Panc1 (cell line): ENCODE measurements around the gene NHP2. TPM values are rescaled to one million over a fixed set of nuclear protein-coding genes. Genes with fewer than 3 reads are reported as not detected.

ENCODE experiments used
- ATAC-seq: fragments of 200-7000 bp; cut with Tn5 transposase; 2 replicates; pipeline ENCODE4 v1.9.1; 2020; ENCODE audit warnings: mild to moderate bottlenecking, moderate library complexity
- BruUV-seq: library from RNA; stranded (reverse); fragments of 400-500 nt; replicated peaks from 2 replicates; lab custom pipeline; 2021; lab: Mats Ljungman, UMichigan
- CTCF ChIA-PET: fragments of 300-600 bp; sonication (Branson Sonifier 250); formaldehyde crosslinking; loops from one replicate; lab custom pipeline; 2022; ENCODE audit warnings: antibody characterized with exemption; lab: Charles Lee
- POLR2A ChIA-PET: fragments of 300-600 bp; sonication (Branson Sonifier 250); formaldehyde crosslinking; loops from one replicate; lab custom pipeline; 2022; ENCODE audit warnings: antibody characterized with exemption; lab: Charles Lee
- DNase-seq: peaks from one replicate; pipeline ENCODE4 v3.0.0-alpha.2; 2010; ENCODE audit warnings: low read depth, low spot score
- H3K27ac ChIP-seq: 2 replicates; pipeline ENCODE4 v1.5.1; 2011; ENCODE audit warnings: mild to moderate bottlenecking, low read length, inconsistent platforms
- H3K27me3 ChIP-seq: fragments of 200-500 bp; sonication (Bioruptor generic); 2 replicates; pipeline ENCODE4 v1.6.0; 2014; ENCODE audit warnings: low read length, inconsistent platforms; ENCODE audit not compliant: control insufficient read depth, insufficient read depth
- H3K36me3 ChIP-seq: fragments of 200-500 bp; sonication (Bioruptor generic); 2 replicates; pipeline ENCODE4 v1.5.1; 2014; ENCODE audit warnings: inconsistent platforms, mild to moderate bottlenecking, low read length, moderate library complexity; ENCODE audit not compliant: control insufficient read depth, insufficient read depth
- H3K4me1 ChIP-seq: 2 replicates; pipeline ENCODE4 v1.5.1; 2011; ENCODE audit warnings: inconsistent platforms, mild to moderate bottlenecking, low read length, moderate library complexity; ENCODE audit not compliant: control insufficient read depth, insufficient read depth
- H3K4me3 ChIP-seq, 2 experiments: 2 replicates each; pipeline ENCODE4 v1.5.1; 2011 to 2012; ENCODE audit warnings: low read depth in 2 of 2, low read length in 2 of 2, mild to moderate bottlenecking in 2 of 2, inconsistent platforms in 1 of 2, moderate library complexity in 1 of 2
- H3K9me3 ChIP-seq: fragments of 200-500 bp; sonication (Bioruptor generic); 2 replicates; pipeline ENCODE4 v1.5.1; 2014; ENCODE audit warnings: low read depth, mild to moderate bottlenecking, inconsistent platforms, low read length, moderate library complexity; ENCODE audit not compliant: control insufficient read depth, insufficient read depth
- CTCF ChIP-seq: fragments of 450-650 bp; IDR thresholded peaks from 2 replicates; pipeline ENCODE4 v1.5.1; 2017; ENCODE audit warnings: mild to moderate bottlenecking
- POLR2AphosphoS5 ChIP-seq: IDR thresholded peaks from 2 replicates; pipeline ENCODE4 v1.6.1; 2012; ENCODE audit warnings: mild to moderate bottlenecking, low read depth, low read length, moderate library complexity
- SIN3A ChIP-seq: IDR thresholded peaks from 2 replicates; pipeline ENCODE4 v1.6.1; 2012; ENCODE audit warnings: low read depth, mild to moderate bottlenecking, low read length, moderate library complexity, borderline replicate concordance; ENCODE audit not compliant: insufficient read depth
- TCF7L2 ChIP-seq: IDR thresholded peaks from 2 replicates; pipeline ENCODE4 v1.6.1; 2011; ENCODE audit warnings: mild to moderate bottlenecking, low read depth, low read length, inconsistent platforms
- in situ Hi-C: cut with HindIII; loops from 2 replicates; pipeline ENCODE4 v1.10.0; 2016; ENCODE audit warnings: low sequenced_read_pairs, low pct_unique_long_range_greater_than_20kb
- intact Hi-C: fragments of 100-400 bp; cut with micrococcal nuclease; formaldehyde crosslinking; loops from one replicate; pipeline ENCODE4 v1.10.0; 2022; ENCODE audit not compliant: unreplicated experiment
- total RNA-seq: library from RNA; stranded (reverse); gene quantifications from one replicate; pipeline ENCODE4 v1.2.1, GENCODE V29; 2021; ENCODE audit not compliant: unreplicated experiment
- TF ChIP-seq, protein P1 (sequence below), 2 experiments: IDR thresholded peaks; 2 replicates each; pipeline ENCODE4 v1.6.1; 2011 to 2012; ENCODE audit warnings: low read depth in 2 of 2, control low read depth in 1 of 2, low read length in 1 of 2, mild to moderate bottlenecking in 1 of 2, moderate library complexity in 1 of 2; ENCODE audit not compliant: insufficient read depth in 1 of 2

Gene NHP2
- total RNA-seq, 1 experiment from 2014 or later: 239 TPM

GRCh38 chr5:178201927-178202235, 48.2 kb upstream of the NHP2 start:
- no TSS peak for BruUV-seq
- in situ Hi-C loops: no loop called here

DNA sequence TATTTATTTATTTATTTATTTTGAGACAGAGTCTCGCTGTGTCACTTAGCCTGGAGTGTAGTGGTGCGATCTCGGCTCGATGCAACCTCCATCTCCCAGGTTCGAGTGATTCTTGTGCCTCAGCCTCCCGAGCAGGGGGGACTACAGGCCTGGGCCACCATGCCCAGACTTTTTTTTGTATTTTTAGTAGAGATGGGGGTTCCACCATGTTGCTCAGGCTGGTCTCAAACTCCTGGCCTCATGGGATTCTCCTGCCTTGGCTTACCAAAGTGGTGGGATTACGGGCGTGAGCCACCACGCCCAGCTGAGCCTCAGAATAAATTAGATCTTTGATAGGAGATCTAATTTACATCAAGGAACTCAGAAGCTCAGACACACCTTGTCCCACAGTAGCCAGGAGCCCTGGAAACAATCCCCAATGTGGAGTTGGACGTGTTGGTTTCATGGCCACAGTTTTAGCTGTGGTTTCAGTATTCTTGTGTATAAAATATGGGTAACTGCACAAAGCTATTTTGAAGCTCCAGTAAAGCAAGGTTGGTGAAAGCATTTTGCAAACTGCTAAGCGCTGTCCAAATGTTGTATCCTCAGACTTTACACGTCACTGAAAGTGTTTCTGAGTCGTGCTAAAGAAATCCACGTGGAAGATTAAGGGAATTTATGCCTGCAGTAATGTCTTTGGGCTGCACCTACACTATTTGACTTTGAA, 47.7 kb upstream of the NHP2 start:
- CTCF ChIA-PET: no interaction called here

More at GRCh38 chr5:178201927-178202235, 48.2 kb upstream of the NHP2 start:
- ChIA-PET CTCF (no interaction called here), POLR2A (no interaction called here)
- Histone ChIP-seq H3K27me3 (no peaks in the 10 kb centered on the region), H3K36me3 (peaks cover 14% of the 10 kb centered on the region), H3K4me1 (peaks cover 17% of the 10 kb centered on the region), H3K27ac (0 out of 2 replicates have a peak overlapping the region, but pooled peaks have one; percentile 20), H3K4me3 (no peak overlapping the region), H3K9me3 (no peaks in the 10 kb centered on the region)
- no peak for TF ChIP-seq POLR2AphosphoS5
- TF ChIP-seq SIN3A: no peak
- no peak for TF ChIP-seq CTCF
- TF ChIP-seq TCF7L2: no peak
- TF ChIP-seq, protein P1, sequence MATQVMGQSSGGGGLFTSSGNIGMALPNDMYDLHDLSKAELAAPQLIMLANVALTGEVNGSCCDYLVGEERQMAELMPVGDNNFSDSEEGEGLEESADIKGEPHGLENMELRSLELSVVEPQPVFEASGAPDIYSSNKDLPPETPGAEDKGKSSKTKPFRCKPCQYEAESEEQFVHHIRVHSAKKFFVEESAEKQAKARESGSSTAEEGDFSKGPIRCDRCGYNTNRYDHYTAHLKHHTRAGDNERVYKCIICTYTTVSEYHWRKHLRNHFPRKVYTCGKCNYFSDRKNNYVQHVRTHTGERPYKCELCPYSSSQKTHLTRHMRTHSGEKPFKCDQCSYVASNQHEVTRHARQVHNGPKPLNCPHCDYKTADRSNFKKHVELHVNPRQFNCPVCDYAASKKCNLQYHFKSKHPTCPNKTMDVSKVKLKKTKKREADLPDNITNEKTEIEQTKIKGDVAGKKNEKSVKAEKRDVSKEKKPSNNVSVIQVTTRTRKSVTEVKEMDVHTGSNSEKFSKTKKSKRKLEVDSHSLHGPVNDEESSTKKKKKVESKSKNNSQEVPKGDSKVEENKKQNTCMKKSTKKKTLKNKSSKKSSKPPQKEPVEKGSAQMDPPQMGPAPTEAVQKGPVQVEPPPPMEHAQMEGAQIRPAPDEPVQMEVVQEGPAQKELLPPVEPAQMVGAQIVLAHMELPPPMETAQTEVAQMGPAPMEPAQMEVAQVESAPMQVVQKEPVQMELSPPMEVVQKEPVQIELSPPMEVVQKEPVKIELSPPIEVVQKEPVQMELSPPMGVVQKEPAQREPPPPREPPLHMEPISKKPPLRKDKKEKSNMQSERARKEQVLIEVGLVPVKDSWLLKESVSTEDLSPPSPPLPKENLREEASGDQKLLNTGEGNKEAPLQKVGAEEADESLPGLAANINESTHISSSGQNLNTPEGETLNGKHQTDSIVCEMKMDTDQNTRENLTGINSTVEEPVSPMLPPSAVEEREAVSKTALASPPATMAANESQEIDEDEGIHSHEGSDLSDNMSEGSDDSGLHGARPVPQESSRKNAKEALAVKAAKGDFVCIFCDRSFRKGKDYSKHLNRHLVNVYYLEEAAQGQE (IDR thresholded peaks at IDR 0.05; ENCODE audit: insufficient read depth in 1 of 2, low read depth in 2 of 2, low read length in 1 of 2): no peak
- ATAC-seq (no peak), DNase-seq (no peak)
- intact Hi-C loops: no loop called here

More for the DNA sequence above, 47.7 kb upstream of the NHP2 start:
- Histone ChIP-seq H3K27me3 (no peaks in the 10 kb centered on the region), H3K9me3 (no peaks in the 10 kb centered on the region), H3K4me1 (peaks cover 12% of the 10 kb centered on the region; the same call in 1 of the 2 replicates), H3K36me3 (peaks cover 10% of the 10 kb centered on the region), H3K4me3 (no peak overlapping the region), H3K27ac (0 out of 2 replicates have a peak overlapping the region, but pooled peaks have one; percentile 20)
- TF ChIP-seq TCF7L2 (no peak), CTCF (no peak), POLR2AphosphoS5 (no peak), SIN3A (no peak)
- TF ChIP-seq, protein P1 (IDR thresholded peaks at IDR 0.05; ENCODE audit: insufficient read depth in 1 of 2, low read depth in 2 of 2, low read length in 1 of 2): no peak; a peak in 1 of 4 replicates
- intact Hi-C loops: no loop called here
- POLR2A ChIA-PET: interaction anchor here (0.6 kb wide), 1 partner anchor 9 kb away, joined by 15 read pairs; no protein-coding TSS in a partner anchor
- BruUV-seq: no TSS peak
- ATAC-seq: no peak
- in situ Hi-C loops: no loop called here
- no peak for DNase-seq
